WTC11 (cell line): ENCODE data around the gene RBFOX1. TPM values are rescaled to one million over a fixed set of nuclear protein-coding genes. Genes with fewer than 3 reads are reported as not detected.

Experiments used
- ATAC-seq: fragments of 200-7000 bp; cut with Tn5 transposase; 2 replicates; pipeline ENCODE4 v1.10.0; 2021; ENCODE audit warnings: mild to moderate bottlenecking, moderate library complexity
- CTCF ChIA-PET: fragments of 300-600 bp; sonication (Branson Sonifier 250); formaldehyde crosslinking; loops from one replicate; lab custom pipeline; 2021; ENCODE audit warnings: antibody characterized with exemption; lab: Charles Lee
- POLR2A ChIA-PET: fragments of 350-600 bp; sonication (Branson Sonifier 250); formaldehyde crosslinking; loops from one replicate; lab custom pipeline; 2021; ENCODE audit warnings: antibody characterized with exemption; lab: Charles Lee
- DNase-seq: peaks from one replicate; pipeline ENCODE4 v3.0.0; 2021; ENCODE audit warnings: low spot score
- H3K27ac Mint-ChIP-seq: 2 replicates; pipeline ENCODE4 v1.8.0; 2021; ENCODE audit warnings: mixed read lengths
- H3K27me3 Mint-ChIP-seq: 2 replicates; pipeline ENCODE4 v1.8.0; 2021; ENCODE audit warnings: low read depth, mild to moderate bottlenecking, moderate library complexity, mixed read lengths
- H3K36me3 Mint-ChIP-seq: 2 replicates; pipeline ENCODE4 v1.8.0; 2021; ENCODE audit warnings: mixed read lengths
- H3K4me1 Mint-ChIP-seq: 2 replicates; pipeline ENCODE4 v1.8.0; 2022; ENCODE audit warnings: mixed read lengths
- H3K4me3 Mint-ChIP-seq: 2 replicates; pipeline ENCODE4 v1.8.0; 2021; ENCODE audit warnings: mild to moderate bottlenecking, moderate library complexity, mixed read lengths
- H3K9me3 Mint-ChIP-seq: 2 replicates; pipeline ENCODE4 v1.8.0; 2021; ENCODE audit warnings: mixed read lengths
- ATF1 ChIP-seq: sonication (generic); formaldehyde crosslinking; IDR thresholded peaks from 2 replicates; pipeline ENCODE4 v1.8.1; 2023; ENCODE audit warnings: mild to moderate bottlenecking, moderate library complexity, missing genetic modification reagents
- CREM ChIP-seq: sonication (generic); formaldehyde crosslinking; IDR thresholded peaks from 2 replicates; pipeline ENCODE4 v1.8.1; 2022; ENCODE audit warnings: mild to moderate bottlenecking, missing genetic modification reagents, moderate library complexity
- ETV6 ChIP-seq: sonication (generic); formaldehyde crosslinking; IDR thresholded peaks from 2 replicates; pipeline ENCODE4 v1.8.1; 2022; ENCODE audit warnings: mild to moderate bottlenecking, missing genetic modification reagents
- JUN ChIP-seq: sonication (generic); formaldehyde crosslinking; IDR thresholded peaks from 2 replicates; pipeline ENCODE4 v1.8.0; 2023; ENCODE audit warnings: mild to moderate bottlenecking, missing genetic modification reagents
- NFYB ChIP-seq: sonication (generic); formaldehyde crosslinking; conservative IDR thresholded peaks from 2 replicates; pipeline ENCODE4 v1.8.0; 2022; ENCODE audit warnings: low read depth, missing genetic modification reagents
- NR2C2 ChIP-seq: sonication (generic); formaldehyde crosslinking; IDR thresholded peaks from 2 replicates; pipeline ENCODE4 v1.8.0; 2022; ENCODE audit warnings: mild to moderate bottlenecking, missing genetic modification reagents
- PRRX2 ChIP-seq: fragments of 250-450 bp; sonication (Bioruptor Pico); IDR thresholded peaks from 2 replicates; pipeline ENCODE4 v1.8.0; 2021; ENCODE audit warnings: mild to moderate bottlenecking
- SOX15 ChIP-seq: fragments of 250-450 bp; sonication (Bioruptor Pico); IDR thresholded peaks from 2 replicates; pipeline ENCODE4 v1.9.0; 2021; ENCODE audit warnings: mild to moderate bottlenecking
- SP1 ChIP-seq: sonication (generic); formaldehyde crosslinking; conservative IDR thresholded peaks from 2 replicates; pipeline ENCODE4 v1.8.1; 2022; ENCODE audit warnings: missing genetic modification reagents
- TCF7 ChIP-seq: sonication (generic); formaldehyde crosslinking; IDR thresholded peaks from 2 replicates; pipeline ENCODE4 v1.8.0; 2022; ENCODE audit warnings: mild to moderate bottlenecking, low read depth, missing genetic modification reagents, moderate library complexity
- TEAD1 ChIP-seq: sonication (generic); formaldehyde crosslinking; IDR thresholded peaks from 2 replicates; pipeline ENCODE4 v1.8.0; 2022; ENCODE audit warnings: mild to moderate bottlenecking, missing genetic modification reagents
- ZNF416 ChIP-seq: fragments of 250-450 bp; sonication (Bioruptor Pico); IDR thresholded peaks from 2 replicates; pipeline ENCODE4 v1.9.0; 2021; ENCODE audit warnings: mild to moderate bottlenecking, inconsistent platforms
- ZNF671 ChIP-seq: fragments of 250-450 bp; sonication (Bioruptor Pico); IDR thresholded peaks from 2 replicates; pipeline ENCODE4 v1.8.0; 2021; ENCODE audit warnings: mild to moderate bottlenecking
- total RNA-seq: library from RNA; stranded (reverse); gene quantifications from 3 replicates; pipeline ENCODE4 v1.2.3, GENCODE V29; 2021
- TF ChIP-seq, protein P1 (sequence below): sonication (generic); formaldehyde crosslinking; IDR thresholded peaks from 2 replicates; pipeline ENCODE4 v1.8.1; 2022; ENCODE audit warnings: mild to moderate bottlenecking, moderate library complexity, missing genetic modification reagents
- TF ChIP-seq, protein P2 (sequence below): sonication (generic); formaldehyde crosslinking; IDR thresholded peaks from 2 replicates; pipeline ENCODE4 v1.8.0; 2022; ENCODE audit warnings: mild to moderate bottlenecking, missing genetic modification reagents
- TF ChIP-seq, protein P3 (sequence below): sonication (generic); formaldehyde crosslinking; IDR thresholded peaks from 2 replicates; pipeline ENCODE4 v1.8.1; 2023; ENCODE audit warnings: mild to moderate bottlenecking, missing genetic modification reagents
- TF ChIP-seq, protein P4 (sequence below): sonication (generic); formaldehyde crosslinking; conservative IDR thresholded peaks from 2 replicates; pipeline ENCODE4 v1.8.1; 2022; ENCODE audit warnings: mild to moderate bottlenecking, missing genetic modification reagents
- TF ChIP-seq, protein P5 (sequence below): sonication (generic); formaldehyde crosslinking; IDR thresholded peaks from 2 replicates; pipeline ENCODE4 v1.8.0; 2022; ENCODE audit warnings: mild to moderate bottlenecking, missing genetic modification reagents
- TF ChIP-seq, protein P6 (sequence below): sonication (generic); formaldehyde crosslinking; IDR thresholded peaks from 2 replicates; pipeline ENCODE4 v1.8.1; 2023; ENCODE audit warnings: mild to moderate bottlenecking, missing genetic modification reagents, moderate library complexity
- TF ChIP-seq, protein P7 (sequence below): fragments of 250-450 bp; sonication (Bioruptor Pico); conservative IDR thresholded peaks from 2 replicates; pipeline ENCODE4 v1.9.0; 2021; ENCODE audit warnings: mild to moderate bottlenecking

RBFOX1 gene
- total RNA-seq, 1 experiment from 2014 or later: 1.1 TPM

DNA sequence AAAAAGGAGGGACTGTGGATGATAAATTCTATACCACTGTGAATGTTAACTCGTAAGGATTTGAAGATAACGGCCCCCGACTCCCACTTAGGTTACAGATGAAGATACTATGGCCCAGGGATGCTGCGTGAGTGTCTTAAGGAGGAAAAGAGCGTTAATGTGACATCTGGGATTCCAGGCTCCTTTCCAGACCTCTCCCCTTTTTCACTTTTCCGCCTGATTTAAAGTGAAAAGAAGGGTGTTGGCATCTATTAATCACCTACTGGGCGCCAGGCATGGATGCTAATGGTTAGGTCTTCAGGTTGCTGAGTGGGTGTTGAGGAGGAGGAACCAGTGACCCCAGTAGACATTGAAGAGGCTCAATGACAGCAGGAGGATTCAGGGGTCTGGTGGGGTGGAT, 117.8 kb downstream of the RBFOX1 start:
- Mint-ChIP-seq H3K4me3 (no peak overlapping the region), H3K27me3 (peaks cover 12% of the 10 kb centered on the region), H3K9me3 (peaks cover 86% of the 10 kb centered on the region), H3K27ac (no peak overlapping the region), H3K36me3 (peaks cover 80% of the 10 kb centered on the region), H3K4me1 (no peaks in the 10 kb centered on the region)
- TF ChIP-seq JUN (CRISPR knock-in tag) (no peak), PRRX2 (CRISPR knock-in tag) (no peak), CREM (CRISPR knock-in tag) (no peak), TCF7 (CRISPR knock-in tag) (no peak), NFYB (CRISPR knock-in tag) (no peak), NR2C2 (no peak), SP1 (CRISPR knock-in tag) (no peak), ETV6 (CRISPR knock-in tag) (no peak), SOX15 (CRISPR knock-in tag) (no peak), ATF1 (CRISPR knock-in tag) (no peak), TEAD1 (no peak)
- TF ChIP-seq, protein P1, sequence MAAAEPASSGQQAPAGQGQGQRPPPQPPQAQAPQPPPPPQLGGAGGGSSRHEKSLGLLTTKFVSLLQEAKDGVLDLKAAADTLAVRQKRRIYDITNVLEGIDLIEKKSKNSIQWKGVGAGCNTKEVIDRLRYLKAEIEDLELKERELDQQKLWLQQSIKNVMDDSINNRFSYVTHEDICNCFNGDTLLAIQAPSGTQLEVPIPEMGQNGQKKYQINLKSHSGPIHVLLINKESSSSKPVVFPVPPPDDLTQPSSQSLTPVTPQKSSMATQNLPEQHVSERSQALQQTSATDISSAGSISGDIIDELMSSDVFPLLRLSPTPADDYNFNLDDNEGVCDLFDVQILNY: no peak
- TF ChIP-seq, protein P2, sequence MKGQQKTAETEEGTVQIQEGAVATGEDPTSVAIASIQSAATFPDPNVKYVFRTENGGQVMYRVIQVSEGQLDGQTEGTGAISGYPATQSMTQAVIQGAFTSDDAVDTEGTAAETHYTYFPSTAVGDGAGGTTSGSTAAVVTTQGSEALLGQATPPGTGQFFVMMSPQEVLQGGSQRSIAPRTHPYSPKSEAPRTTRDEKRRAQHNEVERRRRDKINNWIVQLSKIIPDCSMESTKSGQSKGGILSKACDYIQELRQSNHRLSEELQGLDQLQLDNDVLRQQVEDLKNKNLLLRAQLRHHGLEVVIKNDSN: no peak
- TF ChIP-seq, protein P3, sequence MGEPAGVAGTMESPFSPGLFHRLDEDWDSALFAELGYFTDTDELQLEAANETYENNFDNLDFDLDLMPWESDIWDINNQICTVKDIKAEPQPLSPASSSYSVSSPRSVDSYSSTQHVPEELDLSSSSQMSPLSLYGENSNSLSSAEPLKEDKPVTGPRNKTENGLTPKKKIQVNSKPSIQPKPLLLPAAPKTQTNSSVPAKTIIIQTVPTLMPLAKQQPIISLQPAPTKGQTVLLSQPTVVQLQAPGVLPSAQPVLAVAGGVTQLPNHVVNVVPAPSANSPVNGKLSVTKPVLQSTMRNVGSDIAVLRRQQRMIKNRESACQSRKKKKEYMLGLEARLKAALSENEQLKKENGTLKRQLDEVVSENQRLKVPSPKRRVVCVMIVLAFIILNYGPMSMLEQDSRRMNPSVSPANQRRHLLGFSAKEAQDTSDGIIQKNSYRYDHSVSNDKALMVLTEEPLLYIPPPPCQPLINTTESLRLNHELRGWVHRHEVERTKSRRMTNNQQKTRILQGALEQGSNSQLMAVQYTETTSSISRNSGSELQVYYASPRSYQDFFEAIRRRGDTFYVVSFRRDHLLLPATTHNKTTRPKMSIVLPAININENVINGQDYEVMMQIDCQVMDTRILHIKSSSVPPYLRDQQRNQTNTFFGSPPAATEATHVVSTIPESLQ (CRISPR knock-in tag): no peak
- TF ChIP-seq, protein P4, sequence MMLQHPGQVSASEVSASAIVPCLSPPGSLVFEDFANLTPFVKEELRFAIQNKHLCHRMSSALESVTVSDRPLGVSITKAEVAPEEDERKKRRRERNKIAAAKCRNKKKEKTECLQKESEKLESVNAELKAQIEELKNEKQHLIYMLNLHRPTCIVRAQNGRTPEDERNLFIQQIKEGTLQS (CRISPR knock-in tag): no peak
- TF ChIP-seq, protein P5, sequence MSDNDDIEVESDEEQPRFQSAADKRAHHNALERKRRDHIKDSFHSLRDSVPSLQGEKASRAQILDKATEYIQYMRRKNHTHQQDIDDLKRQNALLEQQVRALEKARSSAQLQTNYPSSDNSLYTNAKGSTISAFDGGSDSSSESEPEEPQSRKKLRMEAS (CRISPR knock-in tag): no peak
- TF ChIP-seq, protein P6, sequence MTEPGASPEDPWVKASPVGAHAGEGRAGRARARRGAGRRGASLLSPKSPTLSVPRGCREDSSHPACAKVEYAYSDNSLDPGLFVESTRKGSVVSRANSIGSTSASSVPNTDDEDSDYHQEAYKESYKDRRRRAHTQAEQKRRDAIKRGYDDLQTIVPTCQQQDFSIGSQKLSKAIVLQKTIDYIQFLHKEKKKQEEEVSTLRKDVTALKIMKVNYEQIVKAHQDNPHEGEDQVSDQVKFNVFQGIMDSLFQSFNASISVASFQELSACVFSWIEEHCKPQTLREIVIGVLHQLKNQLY: no peak
- CTCF ChIA-PET: no interaction called here
- POLR2A ChIA-PET: no interaction called here
- no peak for DNase-seq
- ATAC-seq: no peak

DNA sequence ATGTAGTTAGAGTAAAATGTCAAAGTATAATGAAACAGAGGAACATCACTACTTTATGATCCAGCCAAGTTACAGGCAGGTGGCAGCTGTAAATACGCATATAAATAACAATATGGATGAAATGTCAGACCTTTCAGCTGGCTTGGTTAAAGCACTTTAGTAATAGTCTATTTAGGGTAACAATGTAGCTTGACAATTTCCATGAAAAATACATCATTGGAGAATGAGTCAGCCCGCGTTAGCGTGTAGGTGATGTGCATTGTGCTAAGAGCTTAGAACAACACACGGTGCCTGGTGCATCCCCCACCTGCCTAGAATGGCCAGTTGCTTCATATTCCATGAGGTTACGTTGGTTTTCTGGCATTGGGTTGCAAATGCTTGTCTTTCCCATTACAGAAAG, 119.4 kb downstream of the RBFOX1 start:
- Mint-ChIP-seq H3K27me3 (peaks cover 9% of the 10 kb centered on the region), H3K27ac (no peak overlapping the region), H3K4me1 (no peaks in the 10 kb centered on the region), H3K4me3 (no peak overlapping the region), H3K9me3 (peaks cover 84% of the 10 kb centered on the region), H3K36me3 (peaks cover 77% of the 10 kb centered on the region)
- no peak for ATAC-seq
- TF ChIP-seq, protein P7, sequence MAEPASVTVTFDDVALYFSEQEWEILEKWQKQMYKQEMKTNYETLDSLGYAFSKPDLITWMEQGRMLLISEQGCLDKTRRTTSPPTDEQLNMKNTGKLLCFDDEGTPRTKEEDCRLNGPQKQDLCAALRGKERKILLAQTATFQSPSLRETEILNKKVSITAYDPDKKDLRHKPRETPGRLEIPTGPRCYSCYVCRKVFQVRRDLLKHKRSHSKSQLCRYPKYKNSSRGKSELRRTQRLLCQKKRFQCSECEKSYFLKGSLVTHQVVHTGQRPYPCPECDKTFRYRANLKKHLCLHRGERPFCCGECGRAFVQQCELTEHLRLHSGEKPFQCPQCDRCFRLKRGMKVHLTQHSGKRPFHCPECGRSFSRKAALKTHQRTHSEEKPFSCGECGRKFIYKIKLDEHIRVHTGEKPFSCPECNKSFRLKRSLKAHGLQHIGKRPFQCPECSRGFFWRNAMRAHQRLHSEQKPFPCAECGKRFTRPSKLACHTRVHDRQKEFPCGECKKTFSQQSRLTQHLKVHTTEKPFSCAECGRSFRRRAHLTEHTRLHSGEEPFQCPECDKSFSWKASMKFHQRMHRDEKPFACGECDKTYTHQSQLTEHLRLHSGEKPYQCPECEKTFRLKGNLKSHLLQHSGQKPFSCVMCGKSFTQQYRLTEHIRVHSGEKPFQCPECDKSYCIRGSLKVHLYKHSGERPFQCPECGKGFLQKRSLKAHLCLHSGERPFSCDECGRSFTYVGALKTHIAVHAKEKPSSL: no peak
- TF ChIP-seq ZNF671 (CRISPR knock-in tag) (no peak), ZNF416 (CRISPR knock-in tag) (no peak)
- ChIA-PET POLR2A (no interaction called here), CTCF (no interaction called here)
- no peak for DNase-seq
